ENCODE measurements around the gene ADAMTS2. TPM values are rescaled to one million over a fixed set of nuclear protein-coding genes. Genes with fewer than 3 reads are reported as not detected.

ADAMTS2 gene
- total and polyA plus RNA-seq, 2 of the 8 experiments (the other 6 are each of a cell fraction or from before 2014, with no cell fraction given): 6.6 to 7.3 TPM

DNA sequence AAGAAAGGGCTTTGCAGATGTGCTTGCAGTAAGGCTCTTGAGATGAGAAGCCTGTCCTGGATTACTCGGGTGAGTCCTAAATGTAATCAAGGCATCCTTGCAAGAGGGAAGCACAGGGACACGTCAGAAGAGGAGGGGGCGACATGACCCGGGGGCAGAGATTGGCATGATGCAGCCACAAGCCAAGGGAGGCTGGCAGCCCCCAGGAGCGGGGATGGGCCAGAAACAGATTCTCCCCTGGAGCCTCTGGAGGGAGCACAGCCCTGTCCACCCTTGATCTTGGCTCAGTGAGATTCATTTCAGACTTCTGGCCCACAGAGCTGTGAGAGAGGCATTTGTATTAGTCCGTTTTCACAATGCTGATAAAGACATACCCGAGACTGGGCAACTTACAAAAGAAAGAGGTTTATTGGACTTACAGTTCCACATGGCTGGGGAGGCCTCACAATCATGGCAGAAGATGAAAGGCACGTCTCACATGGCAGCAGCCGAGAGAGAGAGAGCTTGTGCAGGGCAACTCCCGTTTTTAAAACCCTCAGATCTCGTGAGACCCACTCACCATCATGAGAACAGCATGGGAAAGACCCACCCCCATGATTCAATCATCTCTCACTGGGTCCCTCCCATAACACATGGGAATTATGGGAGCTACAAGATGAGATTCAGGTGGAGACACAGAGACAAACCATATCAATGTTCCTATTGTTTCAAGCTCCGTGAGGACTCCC is 76.1 kb downstream of the ADAMTS2 start:
- Histone ChIP-seq H3K4me1 (replicated peaks in 1 of 4; ENCODE audit: control insufficient read depth in 3 of 4, insufficient read depth in 4 of 4, low read length in 3 of 4) (peaks cover 0 to 19% (median 10%) of the 10 kb centered on the region in 4 experiments; a peak in 6 of 7 replicates), H4K5ac (ENCODE audit: insufficient read length, low read depth, low read length) (no peak overlapping the region), H2BK15ac (ENCODE audit: low read length) (no peak overlapping the region), H3K79me1 (ENCODE audit: low read depth, low read length) (no peaks in the 10 kb centered on the region), H3K4ac (replicated peaks; ENCODE audit: insufficient read length, low read depth, low read length) (no peak overlapping the region), H2BK5ac (ENCODE audit: low read depth, low read length) (no peak overlapping the region), H4K20me1 (replicated peaks in 1 of 2; ENCODE audit: control insufficient read depth in 1 of 2, insufficient read depth in 2 of 2, low read length in 2 of 2) (no peaks in the 10 kb centered on the region), H3K14ac (ENCODE audit: insufficient read length) (no peak overlapping the region), H3K79me2 (ENCODE audit: control insufficient read depth in 1 of 2, insufficient read depth in 2 of 2, low read length in 2 of 2) (no peaks in the 10 kb centered on the region), H3K23ac (ENCODE audit: insufficient read length) (no peak overlapping the region), H2BK20ac (ENCODE audit: low read length) (no peak overlapping the region), H2BK120ac (replicated peaks; ENCODE audit: low read depth, low read length) (no peak overlapping the region), H3K27me3 (replicated peaks in 1 of 4; ENCODE audit: control insufficient read depth in 3 of 4, extremely low read depth in 1 of 4, insufficient read depth in 3 of 4, low read length in 3 of 4) (no peaks in the 10 kb centered on the region), H2AK5ac (ENCODE audit: low read depth, low read length) (no peak overlapping the region), H3K4me3 (ENCODE audit: extremely low read depth in 1 of 4, insufficient read depth in 2 of 4, low read depth in 3 of 4, low read length in 4 of 4) (no peak overlapping the region), H3K9ac (replicated peaks in 1 of 4; ENCODE audit: extremely low read depth in 1 of 4, low read depth in 3 of 4, low read length in 3 of 4) (no peak overlapping the region), H3K23me2 (ENCODE audit: low read depth, low read length) (no peaks in the 10 kb centered on the region), H4K91ac (replicated peaks; ENCODE audit: insufficient read length, low read length) (no peak overlapping the region), H2BK12ac (ENCODE audit: low read depth, low read length) (no peak overlapping the region), H3K18ac (ENCODE audit: extremely low read depth, low read length) (no peak overlapping the region), H3K56ac (replicated peaks; ENCODE audit: insufficient read length, low read depth, low read length) (no peak overlapping the region), H3K9me3 (ENCODE audit: insufficient read depth in 2 of 2, low read depth in 1 of 2, low read length in 1 of 2) (no peaks in the 10 kb centered on the region), H2AFZ (ENCODE audit: low read length) (no peak overlapping the region), H3K36me3 (ENCODE audit: control insufficient read depth in 2 of 4, insufficient read depth in 4 of 4, low read length in 3 of 4) (no peaks in the 10 kb centered on the region), H3K4me2 (ENCODE audit: insufficient read depth in 1 of 2, low read depth in 2 of 2, low read length in 2 of 2) (no peak overlapping the region), H4K8ac (ENCODE audit: extremely low read depth, insufficient read depth, low read length) (no peak overlapping the region), H3K27ac (ENCODE audit: low read depth, low read length) (no peak overlapping the region)
- TF ChIP-seq NANOG (IDR thresholded peaks at IDR 0.05; ENCODE audit: insufficient read depth, low read depth, low read length, poor library complexity, severe bottlenecking): no peak
- TF ChIP-seq BCL11A (IDR thresholded peaks at IDR 0.05; ENCODE audit: low read depth in 2 of 2, low read length in 2 of 2): no peak
- TF ChIP-seq BRCA1 (IDR thresholded peaks at IDR 0.05; ENCODE audit: low read depth, low read length): no peak
- no peak for TF ChIP-seq ATF2 (IDR thresholded peaks at IDR 0.05; ENCODE audit: low read length)
- TF ChIP-seq SRF (IDR thresholded peaks at IDR 0.05; ENCODE audit: low read depth, low read length): no peak
- TF ChIP-seq KDM5A (IDR thresholded peaks at IDR 0.05; ENCODE audit: low read length): no peak
- TF ChIP-seq YY1 (IDR thresholded peaks at IDR 0.05; ENCODE audit: low read depth, low read length): no peak
- TF ChIP-seq SP1 (IDR thresholded peaks at IDR 0.05; ENCODE audit: low read depth, low read length): no peak
- WGBS, 2 experiments (ENCODE audit: extremely low coverage in 1 of 2, insufficient coverage in 1 of 2, insufficient read length in 1 of 2, insufficient replicate concordance in 2 of 2, low coverage in 1 of 2, low lambda C conversion rate in 2 of 2, missing lambda C conversion rate in 1 of 2): 90% methylated on average over 11 of the region's 12 CpGs; no CpG with 5 or more reads in 1 of the 2 experiments
- ChIA-PET CTCF (ENCODE audit: partially characterized antibody) (interaction anchor here (1.4 to 3.4 kb wide), 5 partner anchors 12 to 225 kb away, joined by 3 to 15 read pairs (median 6); no protein-coding TSS in a partner anchor), POLR2A (ENCODE audit: partially characterized antibody) (interaction anchor here (0.8 kb wide), 1 partner anchor 9 kb away, joined by 3 read pairs; no protein-coding TSS in a partner anchor)
- DNase-seq (ENCODE audit: low read depth in 1 of 2, low spot score in 2 of 2) (no peak), FAIRE-seq (no peak)
